Forelimb muscle (tissue), 1 donor: ENCODE results near the gene GJB3. TPM values are rescaled to one million over a fixed set of nuclear protein-coding genes. Genes with fewer than 3 reads are reported as not detected.
"Not testable (repeated sequence)": the region's sequence is repeated elsewhere in the genome, so short reads cannot be mapped to it uniquely, and the experiment has no call there.

Experiments used
- DNase-seq: peaks from one replicate; pipeline ENCODE4 v3.0.0-alpha.2; 2013; ENCODE audit warnings: low read depth
- polyA plus RNA-seq: library from polyadenylated mRNA; unstranded; fragments of 120-200 nt; gene quantifications from one replicate; pipeline ENCODE4 v1.2.1, GENCODE V29; 2013; ENCODE audit not compliant: insufficient read length

The GJB3 gene
- polyA plus RNA-seq, 1 donor = not detected

DNA sequence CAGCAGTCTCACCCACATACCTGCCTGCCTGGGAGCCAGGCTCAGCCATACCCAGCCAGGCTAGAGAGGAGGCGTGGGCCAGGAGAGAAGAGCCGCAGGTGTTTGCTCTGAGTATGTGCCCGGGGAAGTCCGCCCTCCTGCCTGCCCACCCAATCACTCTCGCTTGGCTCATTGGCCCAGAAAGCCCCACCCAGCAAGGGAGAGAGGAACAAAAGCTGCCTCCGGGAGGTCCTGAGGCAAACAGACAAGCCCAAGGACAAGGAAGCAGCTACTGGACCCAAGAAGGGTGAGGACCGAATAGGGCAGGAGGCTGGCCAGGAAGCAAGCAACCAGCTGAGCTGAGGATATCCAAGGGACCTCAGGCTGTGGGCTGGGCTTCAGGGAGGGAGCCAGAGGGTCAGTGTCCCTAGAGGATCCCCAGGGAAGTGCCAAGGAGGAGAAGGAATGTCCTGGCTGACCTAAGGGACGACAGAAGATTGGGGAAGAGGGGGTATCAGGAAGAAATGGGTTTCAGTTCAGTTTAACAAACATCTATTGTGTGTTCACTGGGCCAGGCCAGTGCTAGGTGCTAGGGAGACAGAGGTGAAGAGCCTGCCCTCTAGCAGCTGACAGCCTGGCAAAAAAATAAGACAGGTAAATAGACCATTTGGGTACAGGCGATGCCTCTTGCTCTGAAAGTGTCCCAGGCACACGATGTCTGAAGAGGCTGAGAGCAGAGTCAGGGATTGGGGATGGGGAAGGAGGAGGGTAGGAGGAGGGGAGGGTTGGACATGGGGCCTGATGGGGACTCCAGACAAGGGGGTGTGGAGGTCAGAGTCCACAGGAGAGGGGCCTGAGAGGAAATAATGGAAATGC lies 21.3 kb upstream of the GJB3 start, which contains the start of gene GJB4:
GJB4 (plus strand) TSS at position 238 of the 855 bp plus-strand sequence. CDS start 1,515 bp downstream, outside the sequence.
- no peak for DNase-seq

- no peak for DNase-seq
Observed at GRCh38 chr1:34761176-34761761, 19.7 kb upstream of the GJB3 start.

DNA sequence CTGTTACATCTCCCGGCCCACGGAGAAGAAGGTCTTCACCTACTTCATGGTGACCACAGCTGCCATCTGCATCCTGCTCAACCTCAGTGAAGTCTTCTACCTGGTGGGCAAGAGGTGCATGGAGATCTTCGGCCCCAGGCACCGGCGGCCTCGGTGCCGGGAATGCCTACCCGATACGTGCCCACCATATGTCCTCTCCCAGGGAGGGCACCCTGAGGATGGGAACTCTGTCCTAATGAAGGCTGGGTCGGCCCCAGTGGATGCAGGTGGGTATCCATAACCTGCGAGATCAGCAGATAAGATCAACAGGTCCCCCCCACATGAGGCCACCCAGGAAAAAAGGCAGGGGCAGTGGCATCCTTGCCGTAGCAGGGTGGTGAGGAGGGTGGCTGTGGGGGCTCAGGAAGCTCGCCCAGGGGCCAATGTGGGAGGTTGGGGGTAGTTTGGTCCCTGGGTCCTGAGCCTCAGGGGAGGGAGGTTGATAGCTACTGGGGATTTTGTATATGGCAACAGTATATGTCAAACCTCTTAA lies 19.2 kb upstream of the GJB3 start:
- no peak for DNase-seq

GRCh38 chr1:34762474-34763141 lies 18.4 kb upstream of the GJB3 start:
- no peak for DNase-seq

- DNase-seq = no peak
Observed at GRCh38 chr1:34763142-34763781, 17.8 kb upstream of the GJB3 start.

DNA sequence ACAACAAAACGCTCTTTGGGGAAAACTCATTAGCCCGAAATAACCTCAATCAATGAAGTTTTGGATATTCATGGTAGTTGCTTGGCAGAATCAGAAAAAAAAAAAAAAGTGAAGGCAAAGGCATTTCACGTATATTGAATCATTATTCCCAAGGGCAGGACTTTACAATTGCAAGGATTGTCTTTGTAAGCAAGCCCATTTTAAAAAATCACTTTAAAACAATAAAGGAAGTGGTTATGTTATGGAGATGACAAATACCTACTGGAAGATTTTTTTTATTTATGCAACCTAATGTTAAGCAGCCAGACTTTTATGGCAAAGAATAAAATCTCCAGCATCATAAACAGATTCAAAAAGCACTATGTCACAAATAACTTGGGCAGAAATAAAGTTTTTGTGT lies 12.2 kb upstream of the GJB3 start:
- DNase-seq = no peak

DNA sequence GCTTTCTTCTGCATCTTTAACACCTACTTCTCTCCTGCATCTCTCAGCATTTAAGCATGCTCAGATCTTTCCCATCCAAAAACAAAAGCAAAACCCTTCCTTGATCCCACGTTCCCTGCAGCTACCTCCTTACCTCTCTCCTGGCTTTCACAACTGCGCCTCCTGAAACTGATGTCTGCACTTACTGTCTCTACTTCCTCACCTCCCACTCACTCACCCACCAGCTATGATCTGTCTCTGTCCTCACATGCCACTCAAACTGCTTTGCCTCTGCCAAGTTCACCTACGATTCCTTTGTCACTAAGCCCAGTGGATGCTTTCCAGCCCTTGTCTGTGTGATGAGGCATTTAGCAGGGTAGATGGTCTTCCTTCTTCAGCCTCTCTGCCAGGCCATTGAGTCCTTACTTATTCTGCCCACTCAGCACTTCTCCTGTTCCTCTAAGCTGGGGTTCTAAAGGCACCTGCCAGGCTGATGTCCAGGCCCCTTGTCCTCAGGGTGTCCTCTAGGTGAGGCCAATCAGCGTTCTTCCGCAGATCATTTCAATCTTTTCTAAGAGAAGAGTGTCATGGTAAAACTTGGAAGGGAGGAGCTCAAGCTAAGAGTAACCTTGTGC lies 10.0 kb upstream of the GJB3 start:
- no peak for DNase-seq

GRCh38 chr1:34771573-34772371 lies 9.2 kb upstream of the GJB3 start:
- DNase-seq = no peak

DNA sequence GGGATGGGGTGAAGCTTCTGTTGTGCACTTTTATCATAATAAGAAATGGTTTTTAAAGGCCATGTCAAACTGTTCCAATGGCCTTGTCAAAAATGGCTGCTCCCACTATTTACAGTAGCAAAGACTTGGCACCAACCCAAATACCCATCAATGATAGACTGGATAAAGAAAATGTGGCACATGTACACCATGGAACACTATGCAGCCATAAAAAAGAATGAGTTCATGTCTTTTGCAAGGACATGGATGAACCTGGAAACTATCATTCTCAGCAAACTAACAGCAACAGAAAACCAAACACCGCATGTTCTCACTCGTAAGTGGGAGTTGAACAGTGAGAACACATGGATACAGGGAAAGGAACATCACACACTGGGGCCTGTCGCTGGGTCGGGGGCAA lies 7.9 kb upstream of the GJB3 start:
- not testable (repeated sequence) for DNase-seq

- DNase-seq = no peak
Observed at GRCh38 chr1:34774957-34775356, 6.1 kb upstream of the GJB3 start.

- no peak for DNase-seq
Observed at GRCh38 chr1:34776911-34777310, 4.1 kb upstream of the GJB3 start.

DNA sequence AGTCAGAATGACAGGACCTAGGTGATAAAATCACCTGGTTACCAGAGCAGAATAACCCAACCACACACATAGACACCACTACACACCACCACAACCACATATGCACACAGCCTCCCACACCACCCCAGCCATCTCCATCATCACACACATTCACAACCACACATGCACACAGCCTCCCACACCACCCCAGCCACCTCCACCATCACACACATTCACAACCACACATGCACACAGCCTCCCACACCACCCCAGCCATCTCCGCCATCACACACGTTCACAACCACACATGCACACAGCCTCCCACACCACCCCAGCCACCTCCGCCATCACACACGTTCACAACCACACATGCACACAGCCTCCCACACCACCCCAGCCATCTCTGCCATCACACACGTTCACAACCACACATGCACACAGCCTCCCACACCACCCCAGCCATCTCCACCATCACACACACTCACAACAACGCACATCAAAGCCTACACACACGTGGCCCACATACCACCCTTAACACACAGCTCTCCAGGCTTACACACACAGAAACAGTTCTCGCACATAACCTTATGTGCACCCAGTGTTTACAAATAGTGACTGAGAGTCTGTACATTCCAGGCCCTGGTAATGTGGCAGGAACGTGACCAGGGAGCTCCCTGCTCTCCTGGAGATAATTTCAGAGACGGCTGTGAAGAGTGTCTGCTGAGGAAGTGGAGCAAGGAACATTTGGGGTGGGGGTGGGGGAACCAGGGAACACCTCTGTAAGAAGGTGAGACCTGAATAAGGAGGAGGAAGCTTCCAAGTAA lies 3.3 kb upstream of the GJB3 start:
- DNase-seq = no peak

GRCh38 chr1:34778381-34778780 lies 2.6 kb upstream of the GJB3 start:
- DNase-seq = no peak

DNA sequence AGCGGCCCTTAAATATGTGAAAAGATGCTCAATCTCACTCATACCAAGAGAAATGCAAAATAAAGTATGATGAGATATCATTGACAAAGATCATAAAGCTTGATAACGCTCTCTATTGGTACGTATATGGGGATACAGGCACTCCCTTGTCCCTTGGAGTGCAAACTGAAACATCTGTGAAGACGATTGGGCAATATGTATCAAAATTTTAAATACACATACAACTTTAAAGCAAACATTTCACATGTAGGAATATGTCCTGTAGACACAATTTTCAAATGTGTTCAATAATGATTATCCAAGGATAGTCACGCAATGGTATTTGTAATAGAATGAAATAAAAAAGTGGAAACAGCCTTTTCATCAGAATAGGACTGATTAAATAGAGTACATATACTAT lies 2.0 kb upstream of the GJB3 start:
- no peak for DNase-seq

GRCh38 chr1:34779526-34779925 lies 1.5 kb upstream of the GJB3 start:
- no peak for DNase-seq

DNA sequence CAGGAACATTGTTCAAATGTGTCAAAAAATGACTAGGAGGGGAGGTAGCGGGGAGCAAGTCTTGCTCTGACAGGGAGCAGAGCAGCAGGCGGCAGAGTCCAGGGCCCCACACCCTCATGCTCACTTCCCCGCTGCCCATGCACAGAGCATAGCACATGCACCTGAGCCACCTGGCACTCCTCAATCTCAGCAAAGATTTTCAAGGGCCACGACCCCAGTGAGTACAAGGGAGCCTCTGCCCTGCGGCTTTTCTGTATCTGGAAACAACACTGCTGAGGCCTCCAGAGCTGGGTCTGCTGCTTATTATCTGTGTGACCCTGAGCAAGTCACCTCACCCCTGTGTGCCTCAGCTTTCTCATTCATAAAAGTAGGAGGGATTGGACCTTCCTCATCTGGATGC lies 1.1 kb upstream of the GJB3 start:
- DNase-seq = no peak

DNA sequence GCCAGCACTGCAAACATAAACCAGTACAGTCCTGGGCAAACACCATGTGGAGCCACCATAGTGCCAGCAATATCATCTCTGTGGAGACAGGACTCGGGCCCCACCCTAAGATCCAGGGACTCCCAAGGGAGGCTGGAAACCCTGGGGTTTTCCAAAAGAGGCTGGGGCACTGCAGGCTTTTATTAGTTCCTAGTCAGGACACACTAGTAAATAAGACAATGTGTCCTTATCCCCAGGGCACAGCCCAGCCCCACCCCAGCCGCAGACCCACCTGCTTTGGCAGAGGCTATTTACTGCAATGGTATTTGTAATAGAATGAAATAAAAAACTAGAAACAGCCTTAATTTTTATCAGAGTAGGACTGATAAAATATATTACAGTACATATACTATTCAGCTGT lies 486 bp upstream of the GJB3 start:
- no peak for DNase-seq

GRCh38 chr1:34781844-34782391 lies 904 bp downstream of the GJB3 start:
- DNase-seq = no peak

DNA sequence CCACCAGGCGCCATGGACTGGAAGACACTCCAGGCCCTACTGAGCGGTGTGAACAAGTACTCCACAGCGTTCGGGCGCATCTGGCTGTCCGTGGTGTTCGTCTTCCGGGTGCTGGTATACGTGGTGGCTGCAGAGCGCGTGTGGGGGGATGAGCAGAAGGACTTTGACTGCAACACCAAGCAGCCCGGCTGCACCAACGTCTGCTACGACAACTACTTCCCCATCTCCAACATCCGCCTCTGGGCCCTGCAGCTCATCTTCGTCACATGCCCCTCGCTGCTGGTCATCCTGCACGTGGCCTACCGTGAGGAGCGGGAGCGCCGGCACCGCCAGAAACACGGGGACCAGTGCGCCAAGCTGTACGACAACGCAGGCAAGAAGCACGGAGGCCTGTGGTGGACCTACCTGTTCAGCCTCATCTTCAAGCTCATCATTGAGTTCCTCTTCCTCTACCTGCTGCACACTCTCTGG lies 3.8 kb downstream of the GJB3 start:
- DNase-seq = no peak
